Ovary (tissue), 3 donors: Measurements from ENCODE around the gene ESYT2.

Experiments used
- POLR2A ChIP-seq: fragments of 450-650 bp; IDR thresholded peaks from one replicate; pipeline ENCODE4 v1.6.1; 2017; ENCODE audit warnings: antibody characterized with exemption, mild to moderate bottlenecking, moderate library complexity
- TF ChIP-seq, protein P1 (sequence below), 3 donors: fragments of 450-650 bp in 2 of 3; fragments of 200-600 bp in 1 of 3; IDR thresholded peaks; one replicate each; pipeline versions ENCODE4 v1.5.1 to v1.8.0; 2016 to 2022; ENCODE audit warnings: antibody characterized with exemption in 3 of 3, mild to moderate bottlenecking in 1 of 3
- donor health status: DM: no; HTN: no; CAD: no.

DNA sequence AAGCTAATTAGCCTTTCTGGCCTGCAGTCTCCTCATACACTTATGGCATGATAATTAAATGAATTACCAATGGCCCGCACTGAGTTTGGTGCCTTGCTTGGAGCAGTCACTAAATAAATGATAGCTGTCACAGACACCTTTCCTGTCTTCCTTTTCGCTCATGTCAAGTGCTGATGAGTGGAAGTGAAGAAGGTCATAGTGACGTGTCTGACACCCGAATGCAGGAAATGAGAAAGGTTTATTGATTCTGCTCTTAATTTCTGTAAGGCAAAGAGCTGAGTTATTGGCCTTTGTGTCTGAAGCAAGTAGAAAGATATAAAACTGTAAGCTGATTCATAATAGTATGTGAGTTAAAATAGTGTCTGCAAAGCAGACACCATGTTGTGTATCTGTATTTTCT lies 13.2 kb upstream of the ESYT2 start:
- TF ChIP-seq, protein P1, sequence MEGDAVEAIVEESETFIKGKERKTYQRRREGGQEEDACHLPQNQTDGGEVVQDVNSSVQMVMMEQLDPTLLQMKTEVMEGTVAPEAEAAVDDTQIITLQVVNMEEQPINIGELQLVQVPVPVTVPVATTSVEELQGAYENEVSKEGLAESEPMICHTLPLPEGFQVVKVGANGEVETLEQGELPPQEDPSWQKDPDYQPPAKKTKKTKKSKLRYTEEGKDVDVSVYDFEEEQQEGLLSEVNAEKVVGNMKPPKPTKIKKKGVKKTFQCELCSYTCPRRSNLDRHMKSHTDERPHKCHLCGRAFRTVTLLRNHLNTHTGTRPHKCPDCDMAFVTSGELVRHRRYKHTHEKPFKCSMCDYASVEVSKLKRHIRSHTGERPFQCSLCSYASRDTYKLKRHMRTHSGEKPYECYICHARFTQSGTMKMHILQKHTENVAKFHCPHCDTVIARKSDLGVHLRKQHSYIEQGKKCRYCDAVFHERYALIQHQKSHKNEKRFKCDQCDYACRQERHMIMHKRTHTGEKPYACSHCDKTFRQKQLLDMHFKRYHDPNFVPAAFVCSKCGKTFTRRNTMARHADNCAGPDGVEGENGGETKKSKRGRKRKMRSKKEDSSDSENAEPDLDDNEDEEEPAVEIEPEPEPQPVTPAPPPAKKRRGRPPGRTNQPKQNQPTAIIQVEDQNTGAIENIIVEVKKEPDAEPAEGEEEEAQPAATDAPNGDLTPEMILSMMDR (IDR thresholded peaks at IDR 0.05), result no peak
- TF ChIP-seq POLR2A, result no peak
